WTC11 (cell line): Measurements from ENCODE around the gene CHKA. TPM values are rescaled to one million over a fixed set of nuclear protein-coding genes. Genes with fewer than 3 reads are reported as not detected.

Experiments used
- ATAC-seq: fragments of 200-7000 bp; cut with Tn5 transposase; 2 replicates; pipeline ENCODE4 v1.10.0; 2021; ENCODE audit warnings: mild to moderate bottlenecking, moderate library complexity
- CTCF ChIA-PET: fragments of 300-600 bp; sonication (Branson Sonifier 250); formaldehyde crosslinking; loops from one replicate; lab custom pipeline; 2021; ENCODE audit warnings: antibody characterized with exemption; lab: Charles Lee
- POLR2A ChIA-PET: fragments of 350-600 bp; sonication (Branson Sonifier 250); formaldehyde crosslinking; loops from one replicate; lab custom pipeline; 2021; ENCODE audit warnings: antibody characterized with exemption; lab: Charles Lee
- DNase-seq: peaks from one replicate; pipeline ENCODE4 v3.0.0; 2021; ENCODE audit warnings: low spot score
- H3K27ac Mint-ChIP-seq: 2 replicates; pipeline ENCODE4 v1.8.0; 2021; ENCODE audit warnings: mixed read lengths
- H3K27me3 Mint-ChIP-seq: 2 replicates; pipeline ENCODE4 v1.8.0; 2021; ENCODE audit warnings: low read depth, mild to moderate bottlenecking, moderate library complexity, mixed read lengths
- H3K36me3 Mint-ChIP-seq: 2 replicates; pipeline ENCODE4 v1.8.0; 2021; ENCODE audit warnings: mixed read lengths
- H3K4me1 Mint-ChIP-seq: 2 replicates; pipeline ENCODE4 v1.8.0; 2022; ENCODE audit warnings: mixed read lengths
- H3K4me3 Mint-ChIP-seq: 2 replicates; pipeline ENCODE4 v1.8.0; 2021; ENCODE audit warnings: mild to moderate bottlenecking, moderate library complexity, mixed read lengths
- H3K9me3 Mint-ChIP-seq: 2 replicates; pipeline ENCODE4 v1.8.0; 2021; ENCODE audit warnings: mixed read lengths
- CDX4 ChIP-seq: fragments of 250-450 bp; sonication (Bioruptor Pico); IDR thresholded peaks from 2 replicates; pipeline ENCODE4 v1.9.0; 2021; ENCODE audit warnings: moderate library complexity, mild to moderate bottlenecking, inconsistent platforms, borderline replicate concordance
- IRF1 ChIP-seq: sonication (generic); formaldehyde crosslinking; IDR thresholded peaks from 2 replicates; pipeline ENCODE4 v1.8.0; 2023; ENCODE audit warnings: missing genetic modification reagents
- JAZF1 ChIP-seq: fragments of 250-450 bp; sonication (Bioruptor Pico); IDR thresholded peaks from 2 replicates; pipeline ENCODE4 v1.9.0; 2021; ENCODE audit warnings: moderate library complexity, mild to moderate bottlenecking, inconsistent platforms
- NFE2L1 ChIP-seq: sonication (generic); formaldehyde crosslinking; IDR thresholded peaks from 2 replicates; pipeline ENCODE4 v1.8.1; 2023; ENCODE audit warnings: missing genetic modification reagents
- NR1H2 ChIP-seq: sonication (generic); formaldehyde crosslinking; IDR thresholded peaks from 2 replicates; pipeline ENCODE4 v1.9.0; 2021; ENCODE audit warnings: mild to moderate bottlenecking, moderate library complexity, missing genetic modification reagents
- SMAD4 ChIP-seq: sonication (generic); formaldehyde crosslinking; IDR thresholded peaks from 2 replicates; pipeline ENCODE4 v1.8.0; 2022; ENCODE audit warnings: mild to moderate bottlenecking, missing genetic modification reagents
- SOX15 ChIP-seq: fragments of 250-450 bp; sonication (Bioruptor Pico); IDR thresholded peaks from 2 replicates; pipeline ENCODE4 v1.9.0; 2021; ENCODE audit warnings: mild to moderate bottlenecking
- TP53 ChIP-seq: sonication (generic); formaldehyde crosslinking; IDR thresholded peaks from 2 replicates; pipeline ENCODE4 v1.8.1; 2023; ENCODE audit warnings: mild to moderate bottlenecking, missing genetic modification reagents
- USF2 ChIP-seq: sonication (generic); formaldehyde crosslinking; IDR thresholded peaks from 2 replicates; pipeline ENCODE4 v1.8.1; 2023; ENCODE audit warnings: mild to moderate bottlenecking, missing genetic modification reagents, moderate library complexity
- ZNF232 ChIP-seq: sonication (generic); formaldehyde crosslinking; IDR thresholded peaks from 2 replicates; pipeline ENCODE4 v1.8.0; 2022; ENCODE audit warnings: mild to moderate bottlenecking, missing genetic modification reagents
- total RNA-seq: library from RNA; stranded (reverse); gene quantifications from 3 replicates; pipeline ENCODE4 v1.2.3, GENCODE V29; 2021
- TF ChIP-seq, protein P1 (sequence below): sonication (generic); formaldehyde crosslinking; IDR thresholded peaks from 2 replicates; pipeline ENCODE4 v1.8.1; 2023; ENCODE audit warnings: mild to moderate bottlenecking, missing genetic modification reagents, borderline replicate concordance
- TF ChIP-seq, protein P2 (sequence below): sonication (generic); formaldehyde crosslinking; IDR thresholded peaks from 2 replicates; pipeline ENCODE4 v1.8.0; 2023; ENCODE audit warnings: mild to moderate bottlenecking, missing genetic modification reagents
- TF ChIP-seq, protein P3 (sequence below): sonication (generic); formaldehyde crosslinking; IDR thresholded peaks from 2 replicates; pipeline ENCODE4 v1.8.1; 2022; ENCODE audit warnings: mild to moderate bottlenecking, missing genetic modification reagents, moderate library complexity, borderline replicate concordance
- TF ChIP-seq, protein P4 (sequence below): sonication (generic); formaldehyde crosslinking; IDR thresholded peaks from 2 replicates; pipeline ENCODE4 v1.8.1; 2023; ENCODE audit warnings: mild to moderate bottlenecking, missing genetic modification reagents, moderate library complexity

The CHKA gene
- total RNA-seq, 1 experiment from 2014 or later = 76.1 TPM

DNA sequence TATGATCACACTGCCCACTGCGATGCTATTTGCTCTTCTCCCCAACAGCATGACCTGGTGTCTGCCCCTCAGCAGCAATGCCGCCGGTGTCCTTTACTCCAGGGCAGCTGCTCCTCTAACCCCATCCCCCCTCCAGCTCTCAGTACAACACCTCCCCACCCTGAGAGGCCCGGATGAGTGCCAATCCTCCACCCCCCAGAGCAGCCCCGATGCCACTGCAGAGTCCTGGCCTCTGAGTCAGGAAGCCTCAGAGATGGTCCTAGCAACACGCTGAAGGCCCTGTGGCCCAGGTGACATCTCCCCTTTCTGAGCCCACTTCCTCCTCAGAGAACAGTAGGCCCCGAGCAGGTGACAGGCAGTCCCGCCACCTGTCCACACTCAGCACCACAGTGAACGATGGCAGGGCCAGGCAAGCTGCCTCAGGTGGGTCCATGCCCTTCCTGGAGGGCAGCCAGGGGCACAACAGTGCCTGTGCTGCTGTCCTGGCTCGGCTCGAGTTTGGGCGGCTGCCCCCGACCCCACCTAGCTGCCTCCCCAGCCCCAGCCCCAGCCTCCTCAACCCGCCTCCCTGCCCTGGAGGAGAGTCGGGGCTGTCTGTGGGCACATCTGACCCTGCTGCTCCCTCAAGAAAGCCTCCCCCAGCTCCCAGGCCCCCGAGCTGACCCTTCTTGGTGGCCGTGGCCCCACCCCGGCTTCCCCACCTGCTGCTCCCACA is 94.6 kb downstream of the CHKA start (continued):
- TF ChIP-seq, protein P1, sequence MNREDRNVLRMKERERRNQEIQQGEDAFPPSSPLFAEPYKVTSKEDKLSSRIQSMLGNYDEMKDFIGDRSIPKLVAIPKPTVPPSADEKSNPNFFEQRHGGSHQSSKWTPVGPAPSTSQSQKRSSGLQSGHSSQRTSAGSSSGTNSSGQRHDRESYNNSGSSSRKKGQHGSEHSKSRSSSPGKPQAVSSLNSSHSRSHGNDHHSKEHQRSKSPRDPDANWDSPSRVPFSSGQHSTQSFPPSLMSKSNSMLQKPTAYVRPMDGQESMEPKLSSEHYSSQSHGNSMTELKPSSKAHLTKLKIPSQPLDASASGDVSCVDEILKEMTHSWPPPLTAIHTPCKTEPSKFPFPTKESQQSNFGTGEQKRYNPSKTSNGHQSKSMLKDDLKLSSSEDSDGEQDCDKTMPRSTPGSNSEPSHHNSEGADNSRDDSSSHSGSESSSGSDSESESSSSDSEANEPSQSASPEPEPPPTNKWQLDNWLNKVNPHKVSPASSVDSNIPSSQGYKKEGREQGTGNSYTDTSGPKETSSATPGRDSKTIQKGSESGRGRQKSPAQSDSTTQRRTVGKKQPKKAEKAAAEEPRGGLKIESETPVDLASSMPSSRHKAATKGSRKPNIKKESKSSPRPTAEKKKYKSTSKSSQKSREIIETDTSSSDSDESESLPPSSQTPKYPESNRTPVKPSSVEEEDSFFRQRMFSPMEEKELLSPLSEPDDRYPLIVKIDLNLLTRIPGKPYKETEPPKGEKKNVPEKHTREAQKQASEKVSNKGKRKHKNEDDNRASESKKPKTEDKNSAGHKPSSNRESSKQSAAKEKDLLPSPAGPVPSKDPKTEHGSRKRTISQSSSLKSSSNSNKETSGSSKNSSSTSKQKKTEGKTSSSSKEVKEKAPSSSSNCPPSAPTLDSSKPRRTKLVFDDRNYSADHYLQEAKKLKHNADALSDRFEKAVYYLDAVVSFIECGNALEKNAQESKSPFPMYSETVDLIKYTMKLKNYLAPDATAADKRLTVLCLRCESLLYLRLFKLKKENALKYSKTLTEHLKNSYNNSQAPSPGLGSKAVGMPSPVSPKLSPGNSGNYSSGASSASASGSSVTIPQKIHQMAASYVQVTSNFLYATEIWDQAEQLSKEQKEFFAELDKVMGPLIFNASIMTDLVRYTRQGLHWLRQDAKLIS = no peak
- TF ChIP-seq CDX4 (no peak), NR1H2 (CRISPR knock-in tag) (no peak)
- TF ChIP-seq, all 79 proteins: peak for 0

DNA sequence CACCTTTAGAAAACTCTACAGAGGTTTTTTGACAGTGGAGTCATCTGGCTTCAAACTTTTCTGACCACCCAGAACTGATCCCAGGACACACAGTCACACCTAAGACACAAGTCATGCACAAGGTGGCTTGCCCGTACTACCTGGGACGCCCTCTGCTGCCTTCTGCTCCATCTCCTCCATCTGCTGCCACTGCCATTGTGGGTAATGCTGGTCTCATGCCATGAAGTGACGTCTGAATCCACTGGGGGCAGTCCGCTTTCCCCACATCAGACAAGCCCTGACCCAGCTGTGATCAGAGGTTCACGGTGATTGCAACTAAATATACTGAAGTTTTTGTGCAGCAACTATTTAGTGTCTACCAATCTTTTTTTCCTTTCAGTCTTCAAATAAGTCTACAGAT is 96.1 kb downstream of the CHKA start:
- ATAC-seq = peak; percentile 15; the same call in 1 of the 2 replicates
- ChIA-PET POLR2A (no interaction called here), CTCF (interaction anchor here (0.8 to 1.8 kb wide), 4 partner anchors 11 to 69 kb away, joined by 3 to 5 read pairs (median 4); partner anchors contain the start of gene ALDH3B1)
- DNase-seq = no peak
- H3K4me3 Mint-ChIP-seq = no peak overlapping the region
- no peaks in the 10 kb centered on the region for H3K36me3 Mint-ChIP-seq
- H3K9me3 Mint-ChIP-seq = no peaks in the 10 kb centered on the region
- TF ChIP-seq, protein P2, sequence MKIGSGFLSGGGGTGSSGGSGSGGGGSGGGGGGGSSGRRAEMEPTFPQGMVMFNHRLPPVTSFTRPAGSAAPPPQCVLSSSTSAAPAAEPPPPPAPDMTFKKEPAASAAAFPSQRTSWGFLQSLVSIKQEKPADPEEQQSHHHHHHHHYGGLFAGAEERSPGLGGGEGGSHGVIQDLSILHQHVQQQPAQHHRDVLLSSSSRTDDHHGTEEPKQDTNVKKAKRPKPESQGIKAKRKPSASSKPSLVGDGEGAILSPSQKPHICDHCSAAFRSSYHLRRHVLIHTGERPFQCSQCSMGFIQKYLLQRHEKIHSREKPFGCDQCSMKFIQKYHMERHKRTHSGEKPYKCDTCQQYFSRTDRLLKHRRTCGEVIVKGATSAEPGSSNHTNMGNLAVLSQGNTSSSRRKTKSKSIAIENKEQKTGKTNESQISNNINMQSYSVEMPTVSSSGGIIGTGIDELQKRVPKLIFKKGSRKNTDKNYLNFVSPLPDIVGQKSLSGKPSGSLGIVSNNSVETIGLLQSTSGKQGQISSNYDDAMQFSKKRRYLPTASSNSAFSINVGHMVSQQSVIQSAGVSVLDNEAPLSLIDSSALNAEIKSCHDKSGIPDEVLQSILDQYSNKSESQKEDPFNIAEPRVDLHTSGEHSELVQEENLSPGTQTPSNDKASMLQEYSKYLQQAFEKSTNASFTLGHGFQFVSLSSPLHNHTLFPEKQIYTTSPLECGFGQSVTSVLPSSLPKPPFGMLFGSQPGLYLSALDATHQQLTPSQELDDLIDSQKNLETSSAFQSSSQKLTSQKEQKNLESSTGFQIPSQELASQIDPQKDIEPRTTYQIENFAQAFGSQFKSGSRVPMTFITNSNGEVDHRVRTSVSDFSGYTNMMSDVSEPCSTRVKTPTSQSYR (CRISPR knock-in tag) = no peak
- TF ChIP-seq TP53 = no peak
- TF ChIP-seq, protein P3, sequence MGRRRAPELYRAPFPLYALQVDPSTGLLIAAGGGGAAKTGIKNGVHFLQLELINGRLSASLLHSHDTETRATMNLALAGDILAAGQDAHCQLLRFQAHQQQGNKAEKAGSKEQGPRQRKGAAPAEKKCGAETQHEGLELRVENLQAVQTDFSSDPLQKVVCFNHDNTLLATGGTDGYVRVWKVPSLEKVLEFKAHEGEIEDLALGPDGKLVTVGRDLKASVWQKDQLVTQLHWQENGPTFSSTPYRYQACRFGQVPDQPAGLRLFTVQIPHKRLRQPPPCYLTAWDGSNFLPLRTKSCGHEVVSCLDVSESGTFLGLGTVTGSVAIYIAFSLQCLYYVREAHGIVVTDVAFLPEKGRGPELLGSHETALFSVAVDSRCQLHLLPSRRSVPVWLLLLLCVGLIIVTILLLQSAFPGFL (CRISPR knock-in tag) = no peak
- TF ChIP-seq SMAD4 (CRISPR knock-in tag) = no peak
- no peak for TF ChIP-seq USF2 (CRISPR knock-in tag)
- TF ChIP-seq JAZF1 (CRISPR knock-in tag) = no peak
- TF ChIP-seq SOX15 = no peak
- TF ChIP-seq NFE2L1 (CRISPR knock-in tag) = no peak
- H3K4me1 Mint-ChIP-seq = peaks cover 20% of the 10 kb centered on the region
- H3K27me3 Mint-ChIP-seq = no peaks in the 10 kb centered on the region
- H3K27ac Mint-ChIP-seq = no peak overlapping the region

DNA sequence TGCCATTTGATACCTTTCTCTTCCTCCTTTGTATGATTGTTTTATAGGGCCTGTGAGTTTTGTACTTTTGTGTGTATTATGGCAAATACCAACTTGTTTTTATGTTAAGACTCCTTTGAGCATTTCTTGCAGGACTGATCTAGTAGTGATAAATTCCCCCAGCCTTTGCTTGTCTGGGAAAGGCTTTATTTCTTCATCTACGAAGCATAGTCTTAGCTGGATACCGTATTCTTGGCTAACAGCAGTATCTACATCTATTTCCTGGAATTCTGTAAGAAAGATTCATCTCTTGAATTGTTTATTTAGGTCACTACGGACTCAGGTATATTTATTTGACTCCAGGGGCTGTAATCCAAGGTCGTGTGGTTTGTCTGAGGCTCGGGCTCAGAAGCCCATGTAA is 96.7 kb downstream of the CHKA start:
- TF ChIP-seq, protein P4, sequence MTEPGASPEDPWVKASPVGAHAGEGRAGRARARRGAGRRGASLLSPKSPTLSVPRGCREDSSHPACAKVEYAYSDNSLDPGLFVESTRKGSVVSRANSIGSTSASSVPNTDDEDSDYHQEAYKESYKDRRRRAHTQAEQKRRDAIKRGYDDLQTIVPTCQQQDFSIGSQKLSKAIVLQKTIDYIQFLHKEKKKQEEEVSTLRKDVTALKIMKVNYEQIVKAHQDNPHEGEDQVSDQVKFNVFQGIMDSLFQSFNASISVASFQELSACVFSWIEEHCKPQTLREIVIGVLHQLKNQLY (CRISPR knock-in tag) = no peak
- TF ChIP-seq ZNF232 (no peak), IRF1 (CRISPR knock-in tag) (no peak), SOX15 (no peak)
- TF ChIP-seq, all 79 proteins: peak for 0
- Mint-ChIP-seq H3K9me3 (no peaks in the 10 kb centered on the region), H3K4me3 (no peak overlapping the region), H3K36me3 (no peaks in the 10 kb centered on the region), H3K27me3 (no peaks in the 10 kb centered on the region), H3K4me1 (peaks cover 18% of the 10 kb centered on the region), H3K27ac (no peak overlapping the region)
- POLR2A ChIA-PET = no interaction called here
- ATAC-seq = no peak
- DNase-seq = no peak
- CTCF ChIA-PET = interaction anchor here (1.5 to 1.8 kb wide), 2 partner anchors 14 to 69 kb away, joined by 4 read pairs; partner anchors contain the start of gene ALDH3B1
